Type B pancreatic cell (in vitro differentiated cells): ENCODE results near the gene POFUT2. TPM values are rescaled to one million over a fixed set of nuclear protein-coding genes. Genes with fewer than 3 reads are reported as not detected.
A peak's percentile ranks its signal among the peaks of the same experiment; 100 is the strongest.

Experiments used
- DNase-seq: peaks from one replicate; pipeline ENCODE4 v3.0.0; 2021; ENCODE audit warnings: mixed read lengths; ENCODE audit not compliant: unreplicated experiment; ENCODE audit errors: extremely low spot score
- H3K27ac Mint-ChIP-seq: 2 replicates; pipeline ENCODE4 v1.8.0; 2021; ENCODE audit warnings: mild to moderate bottlenecking, mixed read lengths
- H3K27me3 Mint-ChIP-seq: 2 replicates; pipeline ENCODE4 v1.8.0; 2021; ENCODE audit warnings: mixed read lengths
- H3K36me3 Mint-ChIP-seq: 2 replicates; pipeline ENCODE4 v1.8.0; 2021; ENCODE audit warnings: mixed read lengths
- H3K4me1 Mint-ChIP-seq: one replicate; pipeline ENCODE4 v1.8.0; 2021; ENCODE audit warnings: mixed read lengths; ENCODE audit not compliant: unreplicated experiment
- H3K4me3 Mint-ChIP-seq: 2 replicates; pipeline ENCODE4 v1.8.0; 2021; ENCODE audit warnings: mild to moderate bottlenecking, mixed read lengths
- H3K9me3 Mint-ChIP-seq: 2 replicates; pipeline ENCODE4 v1.8.0; 2021; ENCODE audit warnings: mixed read lengths
- long read RNA-seq: library from polyadenylated mRNA; unstranded; transcript quantifications from one replicate; pipeline ENCODE4 v2.0.0, GENCODE V29; 2020
- total RNA-seq: library from RNA; stranded (reverse); gene quantifications from 2 replicates; pipeline ENCODE4 v1.2.1, GENCODE V29; 2021; ENCODE audit warnings: low replicate concordance
- TF ChIP-seq, protein P1 (sequence below): fragments of 200-600 bp; sonication (generic); conservative IDR thresholded peaks from 2 replicates; pipeline ENCODE4 v1.5.0; 2021; ENCODE audit warnings: antibody characterized with exemption, mild to moderate bottlenecking

Gene POFUT2, protein sequence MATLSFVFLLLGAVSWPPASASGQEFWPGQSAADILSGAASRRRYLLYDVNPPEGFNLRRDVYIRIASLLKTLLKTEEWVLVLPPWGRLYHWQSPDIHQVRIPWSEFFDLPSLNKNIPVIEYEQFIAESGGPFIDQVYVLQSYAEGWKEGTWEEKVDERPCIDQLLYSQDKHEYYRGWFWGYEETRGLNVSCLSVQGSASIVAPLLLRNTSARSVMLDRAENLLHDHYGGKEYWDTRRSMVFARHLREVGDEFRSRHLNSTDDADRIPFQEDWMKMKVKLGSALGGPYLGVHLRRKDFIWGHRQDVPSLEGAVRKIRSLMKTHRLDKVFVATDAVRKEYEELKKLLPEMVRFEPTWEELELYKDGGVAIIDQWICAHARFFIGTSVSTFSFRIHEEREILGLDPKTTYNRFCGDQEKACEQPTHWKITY
- total RNA-seq: 42.5 and 52.8 TPM in 2 replicates
- long read RNA-seq, partial matches to known transcripts: 1 of 2 reads
- long read RNA-seq, other reads (novel, unspliced or antisense): 1 of 2 reads

DNA sequence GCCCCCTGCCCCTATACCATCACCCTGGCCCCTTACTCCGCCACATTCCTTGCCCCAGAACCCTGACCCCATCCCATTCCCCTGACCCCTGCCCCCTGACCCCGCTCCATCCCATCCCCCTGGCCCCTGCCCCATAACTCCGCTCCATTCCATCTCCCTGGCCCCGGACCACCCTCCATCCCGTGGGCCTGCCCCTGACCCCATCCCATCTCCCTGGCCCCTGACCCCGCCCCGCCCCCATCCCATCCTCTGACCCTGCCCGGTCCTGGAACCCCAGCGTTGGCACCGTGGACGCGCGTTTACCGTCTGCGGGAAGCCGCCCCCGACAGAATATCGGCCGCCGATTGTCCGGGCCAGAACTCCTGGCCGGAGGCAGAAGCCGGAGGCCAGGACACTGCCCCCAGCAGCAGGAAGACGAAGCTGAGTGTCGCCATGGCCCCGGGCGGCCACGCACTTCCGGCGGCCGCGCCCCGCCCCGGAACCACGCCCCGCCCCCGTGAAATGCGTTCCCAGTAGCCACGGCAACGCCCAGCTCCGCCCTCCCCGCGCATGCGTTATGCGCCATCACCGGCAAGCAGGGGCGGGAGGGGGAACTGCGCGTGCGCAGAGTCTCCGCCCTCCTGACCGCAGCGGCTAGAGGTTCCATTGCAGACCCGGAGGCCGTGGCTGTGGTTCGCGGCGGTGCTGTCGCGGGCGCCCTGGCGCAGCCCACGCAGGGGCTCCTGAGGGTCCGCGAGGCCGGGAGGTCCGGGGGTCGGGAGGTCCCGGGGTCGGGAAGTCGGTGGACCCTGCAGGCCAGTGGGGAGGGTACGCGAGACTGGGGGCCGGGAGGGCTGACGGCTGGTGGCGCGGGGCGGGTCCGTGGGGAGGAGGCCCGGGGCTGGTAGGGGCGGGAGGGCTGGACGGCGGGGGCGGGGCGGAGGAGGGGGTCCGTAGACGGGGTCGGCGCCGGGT is at the start of gene POFUT2:
POFUT2 (minus strand) TSS at position 458 of the 954 bp plus-strand sequence; CDS start at position 434, 24 bp downstream.
- Mint-ChIP-seq H3K36me3 (peaks cover 12% of the 10 kb centered on the region), H3K4me3 (peak within 1 kb of the TSS; percentile 89), H3K27ac (peak within 1 kb of the TSS; percentile 48), H3K9me3 (no peaks in the 10 kb centered on the region), H3K27me3 (no peaks in the 10 kb centered on the region), H3K4me1 (peaks cover 25% of the 10 kb centered on the region)
- TF ChIP-seq, protein P1, sequence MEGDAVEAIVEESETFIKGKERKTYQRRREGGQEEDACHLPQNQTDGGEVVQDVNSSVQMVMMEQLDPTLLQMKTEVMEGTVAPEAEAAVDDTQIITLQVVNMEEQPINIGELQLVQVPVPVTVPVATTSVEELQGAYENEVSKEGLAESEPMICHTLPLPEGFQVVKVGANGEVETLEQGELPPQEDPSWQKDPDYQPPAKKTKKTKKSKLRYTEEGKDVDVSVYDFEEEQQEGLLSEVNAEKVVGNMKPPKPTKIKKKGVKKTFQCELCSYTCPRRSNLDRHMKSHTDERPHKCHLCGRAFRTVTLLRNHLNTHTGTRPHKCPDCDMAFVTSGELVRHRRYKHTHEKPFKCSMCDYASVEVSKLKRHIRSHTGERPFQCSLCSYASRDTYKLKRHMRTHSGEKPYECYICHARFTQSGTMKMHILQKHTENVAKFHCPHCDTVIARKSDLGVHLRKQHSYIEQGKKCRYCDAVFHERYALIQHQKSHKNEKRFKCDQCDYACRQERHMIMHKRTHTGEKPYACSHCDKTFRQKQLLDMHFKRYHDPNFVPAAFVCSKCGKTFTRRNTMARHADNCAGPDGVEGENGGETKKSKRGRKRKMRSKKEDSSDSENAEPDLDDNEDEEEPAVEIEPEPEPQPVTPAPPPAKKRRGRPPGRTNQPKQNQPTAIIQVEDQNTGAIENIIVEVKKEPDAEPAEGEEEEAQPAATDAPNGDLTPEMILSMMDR: no peak
- DNase-seq: peak; percentile 100

DNA sequence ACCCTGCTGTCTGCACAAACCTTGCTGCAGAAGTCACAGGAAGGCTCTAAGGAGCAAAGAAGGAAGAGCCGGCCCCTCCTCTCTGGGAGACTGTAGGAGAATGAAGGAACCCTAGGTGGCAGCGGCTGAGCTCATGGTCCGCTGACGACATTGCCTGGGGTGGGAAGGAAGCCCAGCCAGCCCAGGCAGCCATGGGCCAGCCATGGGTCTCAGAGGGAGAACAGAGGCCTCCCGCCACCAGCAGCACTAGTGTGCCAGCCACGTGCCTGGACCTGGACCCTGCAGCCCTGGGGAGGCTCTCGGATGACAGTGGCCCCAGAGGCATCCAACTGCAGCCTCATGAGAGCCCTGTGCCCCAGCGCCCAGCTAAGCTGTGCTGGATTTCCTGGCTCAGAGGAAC is 49.2 kb upstream of the POFUT2 start:
- Mint-ChIP-seq H3K27me3 (no peaks in the 10 kb centered on the region), H3K4me1 (peaks cover 30% of the 10 kb centered on the region), H3K27ac (no peak overlapping the region), H3K36me3 (no peaks in the 10 kb centered on the region), H3K9me3 (no peaks in the 10 kb centered on the region), H3K4me3 (no peak overlapping the region)
- DNase-seq: no peak
- TF ChIP-seq, protein P1: no peak

DNA sequence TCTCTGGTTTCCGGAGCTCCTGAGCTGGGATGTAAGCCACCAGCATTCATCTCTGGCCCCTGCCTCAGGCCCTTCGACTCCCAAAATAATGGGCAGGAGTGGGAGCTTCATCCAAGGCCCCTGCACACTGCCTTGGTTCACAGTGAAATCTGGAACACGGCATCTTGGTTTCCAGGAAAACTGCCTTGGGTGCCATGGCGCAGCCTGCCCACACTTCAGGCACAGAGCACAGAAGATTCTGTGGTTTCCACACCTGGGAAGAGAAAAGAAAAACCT is 48.8 kb upstream of the POFUT2 start:
- Mint-ChIP-seq H3K27me3 (no peaks in the 10 kb centered on the region), H3K27ac (no peak overlapping the region), H3K4me1 (peaks cover 26% of the 10 kb centered on the region), H3K4me3 (no peak overlapping the region), H3K36me3 (no peaks in the 10 kb centered on the region), H3K9me3 (no peaks in the 10 kb centered on the region)
- DNase-seq: no peak
- TF ChIP-seq, protein P1: no peak

DNA sequence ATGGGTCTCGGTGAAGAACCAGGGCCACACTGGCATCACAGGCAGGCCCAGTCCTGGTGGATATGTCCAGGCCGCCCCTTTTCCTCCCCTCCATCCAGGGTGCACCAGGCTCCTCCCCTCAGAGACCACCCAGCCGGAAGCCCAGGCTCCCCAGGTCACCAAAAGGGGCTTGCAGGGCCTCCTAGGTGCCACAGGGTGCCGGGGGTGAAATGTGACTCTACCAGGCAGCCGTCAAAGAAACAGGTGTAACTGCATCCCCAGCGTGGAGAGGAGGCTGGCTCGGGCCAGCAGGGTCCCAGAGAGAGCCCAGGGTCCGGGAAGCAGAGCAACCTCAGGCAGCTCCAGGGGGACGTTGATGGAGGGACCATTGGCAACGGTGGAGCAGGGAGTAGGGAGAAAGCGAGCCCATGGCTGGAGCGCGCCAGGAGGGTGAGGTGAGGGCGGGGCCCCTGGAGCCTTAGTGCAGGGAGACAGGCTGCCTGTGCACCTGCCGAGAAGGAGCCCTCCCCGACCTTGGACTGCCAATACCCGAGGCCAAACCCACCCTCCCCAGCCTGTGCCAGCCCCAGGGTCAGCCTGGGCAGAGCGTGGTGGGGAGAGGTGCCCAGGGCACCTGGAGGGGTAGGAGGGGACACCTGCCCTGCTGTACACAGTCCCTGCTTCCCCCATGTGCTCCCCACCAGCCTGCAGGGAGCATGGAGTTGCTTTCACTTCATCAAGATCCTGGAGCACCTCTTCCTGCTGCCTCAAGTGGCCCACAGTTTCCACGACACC is 48.3 kb upstream of the POFUT2 start:
- TF ChIP-seq, protein P1: no peak
- Mint-ChIP-seq H3K36me3 (no peaks in the 10 kb centered on the region), H3K27me3 (no peaks in the 10 kb centered on the region), H3K27ac (no peak overlapping the region), H3K4me3 (no peak overlapping the region), H3K9me3 (no peaks in the 10 kb centered on the region), H3K4me1 (peaks cover 26% of the 10 kb centered on the region)
- DNase-seq: no peak

DNA sequence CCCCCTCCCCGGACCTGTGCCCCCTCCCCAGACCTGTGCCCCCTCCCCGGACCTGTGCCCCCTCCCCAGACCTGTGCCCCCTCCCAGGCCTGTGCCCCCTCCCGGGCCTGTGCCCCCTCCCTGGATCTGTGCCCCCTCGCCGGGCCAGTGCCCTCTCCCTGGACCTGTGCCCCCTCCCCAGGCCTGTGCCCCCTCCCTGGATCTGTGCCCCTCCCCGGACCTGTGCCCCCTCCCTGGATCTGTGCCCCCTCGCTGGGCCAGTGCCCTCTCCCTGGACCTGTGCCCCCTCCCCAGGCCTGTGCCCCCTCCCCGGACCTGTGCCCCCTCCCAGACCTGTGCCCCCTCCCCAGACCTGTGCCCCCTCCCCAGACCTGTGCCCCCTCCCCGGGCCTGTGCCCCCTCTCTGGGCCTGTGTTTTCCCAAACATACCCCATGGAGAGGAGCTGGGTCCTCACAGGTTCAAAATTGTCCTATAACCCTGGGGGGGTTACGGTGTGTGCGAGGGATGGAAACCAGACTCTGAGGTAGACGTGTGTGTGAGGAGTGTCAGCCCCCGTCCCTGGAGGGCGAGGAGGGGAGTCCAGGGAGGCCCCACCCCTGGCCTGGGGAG is 47.6 kb upstream of the POFUT2 start:
- Mint-ChIP-seq H3K27me3 (no peaks in the 10 kb centered on the region), H3K4me3 (no peak overlapping the region), H3K4me1 (peaks cover 22% of the 10 kb centered on the region), H3K9me3 (no peaks in the 10 kb centered on the region), H3K36me3 (no peaks in the 10 kb centered on the region), H3K27ac (no peak overlapping the region)
- DNase-seq: no peak
- TF ChIP-seq, protein P1: no peak
